PFSK-1 (cell line): ENCODE data around the gene PLXNC1.

Experiments
- POLR2AphosphoS5 ChIP-seq: IDR thresholded peaks from 2 replicates; pipeline ENCODE4 v1.6.1; 2012; ENCODE audit warnings: low read depth, mild to moderate bottlenecking, control low read depth, low read length, moderate library complexity
- TAF1 ChIP-seq: IDR thresholded peaks from 2 replicates; pipeline ENCODE4 v1.6.1; 2012; ENCODE audit warnings: low read length, control low read depth, borderline replicate concordance; ENCODE audit not compliant: insufficient read depth
- TF ChIP-seq, protein P1 (sequence below), 2 experiments: IDR thresholded peaks; 2 replicates each; pipeline versions ENCODE4 v1.6.1 to v1.8.0; 2011 to 2012; ENCODE audit warnings: low read depth in 2 of 2, low read length in 2 of 2, control low read depth in 1 of 2, inconsistent platforms in 1 of 2, mild to moderate bottlenecking in 1 of 2, moderate library complexity in 1 of 2; ENCODE audit not compliant: insufficient read depth in 1 of 2

- TF ChIP-seq POLR2AphosphoS5 = no peak
- TF ChIP-seq, protein P1, sequence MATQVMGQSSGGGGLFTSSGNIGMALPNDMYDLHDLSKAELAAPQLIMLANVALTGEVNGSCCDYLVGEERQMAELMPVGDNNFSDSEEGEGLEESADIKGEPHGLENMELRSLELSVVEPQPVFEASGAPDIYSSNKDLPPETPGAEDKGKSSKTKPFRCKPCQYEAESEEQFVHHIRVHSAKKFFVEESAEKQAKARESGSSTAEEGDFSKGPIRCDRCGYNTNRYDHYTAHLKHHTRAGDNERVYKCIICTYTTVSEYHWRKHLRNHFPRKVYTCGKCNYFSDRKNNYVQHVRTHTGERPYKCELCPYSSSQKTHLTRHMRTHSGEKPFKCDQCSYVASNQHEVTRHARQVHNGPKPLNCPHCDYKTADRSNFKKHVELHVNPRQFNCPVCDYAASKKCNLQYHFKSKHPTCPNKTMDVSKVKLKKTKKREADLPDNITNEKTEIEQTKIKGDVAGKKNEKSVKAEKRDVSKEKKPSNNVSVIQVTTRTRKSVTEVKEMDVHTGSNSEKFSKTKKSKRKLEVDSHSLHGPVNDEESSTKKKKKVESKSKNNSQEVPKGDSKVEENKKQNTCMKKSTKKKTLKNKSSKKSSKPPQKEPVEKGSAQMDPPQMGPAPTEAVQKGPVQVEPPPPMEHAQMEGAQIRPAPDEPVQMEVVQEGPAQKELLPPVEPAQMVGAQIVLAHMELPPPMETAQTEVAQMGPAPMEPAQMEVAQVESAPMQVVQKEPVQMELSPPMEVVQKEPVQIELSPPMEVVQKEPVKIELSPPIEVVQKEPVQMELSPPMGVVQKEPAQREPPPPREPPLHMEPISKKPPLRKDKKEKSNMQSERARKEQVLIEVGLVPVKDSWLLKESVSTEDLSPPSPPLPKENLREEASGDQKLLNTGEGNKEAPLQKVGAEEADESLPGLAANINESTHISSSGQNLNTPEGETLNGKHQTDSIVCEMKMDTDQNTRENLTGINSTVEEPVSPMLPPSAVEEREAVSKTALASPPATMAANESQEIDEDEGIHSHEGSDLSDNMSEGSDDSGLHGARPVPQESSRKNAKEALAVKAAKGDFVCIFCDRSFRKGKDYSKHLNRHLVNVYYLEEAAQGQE (IDR thresholded peaks at IDR 0.05; ENCODE audit: insufficient read depth in 1 of 2, low read depth in 2 of 2, low read length in 2 of 2) = no peak
- TF ChIP-seq TAF1 = no peak
Observed at GRCh38 chr12:94190623-94191022, 42.2 kb downstream of the PLXNC1 start.
